ENCODE measurements around the gene PXDC1.

Gene PXDC1

DNA sequence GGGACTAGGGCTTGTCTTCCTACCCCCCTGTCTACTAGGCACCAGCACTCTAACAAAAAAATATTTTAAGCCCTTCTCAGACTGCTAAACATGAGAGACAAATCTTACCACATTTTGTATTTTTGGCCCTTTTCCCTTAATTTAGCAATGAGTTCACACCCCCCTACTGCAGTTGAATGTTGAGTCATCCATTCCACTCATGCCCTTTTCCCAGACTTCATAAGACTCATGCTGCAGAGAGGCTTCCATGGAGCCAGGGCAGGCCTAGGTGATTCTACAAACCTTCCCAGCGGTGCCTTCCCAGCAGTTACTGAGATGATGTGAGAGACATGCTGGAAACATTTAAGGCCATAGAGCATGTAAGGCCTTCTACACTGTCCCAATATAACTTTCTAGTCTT, 53.9 kb downstream of the PXDC1 start:
- H3K4me3 ChIP-seq (ENCODE audit: low read depth, low read length), result no peak overlapping the region
- no peaks in the 10 kb centered on the region for H3K9me3 ChIP-seq
- DNase-seq, result no peak
- no peaks in the 10 kb centered on the region; the same call in 1 of the 2 replicates for H3K27me3 ChIP-seq
- TF ChIP-seq, protein P1, sequence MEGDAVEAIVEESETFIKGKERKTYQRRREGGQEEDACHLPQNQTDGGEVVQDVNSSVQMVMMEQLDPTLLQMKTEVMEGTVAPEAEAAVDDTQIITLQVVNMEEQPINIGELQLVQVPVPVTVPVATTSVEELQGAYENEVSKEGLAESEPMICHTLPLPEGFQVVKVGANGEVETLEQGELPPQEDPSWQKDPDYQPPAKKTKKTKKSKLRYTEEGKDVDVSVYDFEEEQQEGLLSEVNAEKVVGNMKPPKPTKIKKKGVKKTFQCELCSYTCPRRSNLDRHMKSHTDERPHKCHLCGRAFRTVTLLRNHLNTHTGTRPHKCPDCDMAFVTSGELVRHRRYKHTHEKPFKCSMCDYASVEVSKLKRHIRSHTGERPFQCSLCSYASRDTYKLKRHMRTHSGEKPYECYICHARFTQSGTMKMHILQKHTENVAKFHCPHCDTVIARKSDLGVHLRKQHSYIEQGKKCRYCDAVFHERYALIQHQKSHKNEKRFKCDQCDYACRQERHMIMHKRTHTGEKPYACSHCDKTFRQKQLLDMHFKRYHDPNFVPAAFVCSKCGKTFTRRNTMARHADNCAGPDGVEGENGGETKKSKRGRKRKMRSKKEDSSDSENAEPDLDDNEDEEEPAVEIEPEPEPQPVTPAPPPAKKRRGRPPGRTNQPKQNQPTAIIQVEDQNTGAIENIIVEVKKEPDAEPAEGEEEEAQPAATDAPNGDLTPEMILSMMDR (IDR thresholded peaks at IDR 0.05; ENCODE audit: low read depth, low read length), result no peak
- H3K36me3 ChIP-seq, result no peaks in the 10 kb centered on the region
- no peaks in the 10 kb centered on the region for H3K4me1 ChIP-seq

DNA sequence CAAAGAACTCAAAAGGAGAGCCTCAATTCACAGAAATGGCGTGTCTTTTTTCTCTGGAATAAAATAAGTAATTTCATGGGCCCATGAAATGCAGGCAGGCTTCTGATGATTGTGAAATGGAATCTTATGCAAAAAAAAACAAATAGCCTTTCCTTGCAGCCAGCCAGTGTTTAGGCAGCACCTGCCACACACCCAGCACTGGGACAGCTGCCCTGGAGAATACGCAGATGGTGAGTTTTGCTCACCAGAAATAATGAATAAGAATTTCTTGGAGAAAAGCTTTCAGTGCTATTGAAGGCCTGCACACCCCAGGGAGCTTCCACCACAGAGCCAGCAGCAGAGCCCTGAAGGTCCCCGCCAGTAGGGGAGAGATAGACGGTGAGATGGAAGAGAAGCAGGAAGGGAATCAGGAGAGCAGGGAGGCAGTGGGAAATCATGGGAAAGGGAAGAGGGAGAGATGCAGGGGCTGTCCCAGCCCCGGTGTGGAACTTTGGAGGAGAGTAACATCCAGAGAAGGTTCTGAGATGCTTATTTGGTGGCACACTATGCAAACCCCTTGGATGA, 54.9 kb downstream of the PXDC1 start:
- no peak for DNase-seq
- TF ChIP-seq, protein P1 (IDR thresholded peaks at IDR 0.05; ENCODE audit: low read depth, low read length), result no peak

DNA sequence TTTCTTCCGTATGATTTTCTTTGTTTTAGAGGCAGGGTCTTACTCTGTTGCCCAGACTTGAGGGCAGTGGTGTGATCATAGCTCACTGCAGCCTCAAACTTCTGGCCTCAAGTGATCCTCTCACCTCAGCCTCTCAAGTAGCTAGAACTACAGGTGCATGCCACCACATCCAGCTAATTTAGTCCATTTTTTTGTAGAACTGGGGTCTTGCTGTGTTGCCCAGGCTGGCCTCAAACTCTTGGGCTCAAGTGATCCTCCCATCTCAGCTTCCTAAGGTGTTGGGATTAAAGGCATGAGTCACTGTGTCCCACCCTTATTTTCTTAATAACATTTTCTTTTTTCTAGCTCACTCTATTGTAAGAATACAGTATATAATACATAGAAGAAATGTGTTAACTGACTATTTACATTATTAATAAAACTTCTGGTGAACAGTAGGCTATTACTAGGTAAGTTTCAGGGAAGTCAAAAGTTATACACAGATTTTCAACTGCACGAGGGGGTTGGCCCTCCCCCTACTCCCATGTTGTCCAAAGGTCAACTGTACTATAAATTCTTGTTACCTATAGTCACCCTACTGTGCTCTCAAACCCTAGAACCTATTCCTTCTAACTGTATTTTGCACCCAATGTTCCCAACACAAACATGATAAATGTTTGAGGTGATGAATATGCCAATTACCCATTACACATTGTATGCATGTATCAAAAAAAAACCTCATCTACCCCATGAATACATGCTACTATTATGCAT, 56.3 kb downstream of the PXDC1 start:
- Histone ChIP-seq H3K27me3 (no peaks in the 10 kb centered on the region; the same call in 1 of the 2 replicates), H3K9me3 (no peaks in the 10 kb centered on the region), H3K36me3 (no peaks in the 10 kb centered on the region), H3K4me3 (ENCODE audit: low read depth, low read length) (no peak overlapping the region), H3K4me1 (no peaks in the 10 kb centered on the region)
- TF ChIP-seq, protein P1 (IDR thresholded peaks at IDR 0.05; ENCODE audit: low read depth, low read length), result no peak
- DNase-seq, result no peak

More for the DNA sequence above, 54.9 kb downstream of the PXDC1 start:
- H3K9me3 ChIP-seq, result no peaks in the 10 kb centered on the region
- H3K36me3 ChIP-seq, result no peaks in the 10 kb centered on the region
- no peak overlapping the region for H3K4me3 ChIP-seq (ENCODE audit: low read depth, low read length)
- no peaks in the 10 kb centered on the region for H3K4me1 ChIP-seq
- H3K27me3 ChIP-seq, result no peaks in the 10 kb centered on the region; the same call in 1 of the 2 replicates

DNA sequence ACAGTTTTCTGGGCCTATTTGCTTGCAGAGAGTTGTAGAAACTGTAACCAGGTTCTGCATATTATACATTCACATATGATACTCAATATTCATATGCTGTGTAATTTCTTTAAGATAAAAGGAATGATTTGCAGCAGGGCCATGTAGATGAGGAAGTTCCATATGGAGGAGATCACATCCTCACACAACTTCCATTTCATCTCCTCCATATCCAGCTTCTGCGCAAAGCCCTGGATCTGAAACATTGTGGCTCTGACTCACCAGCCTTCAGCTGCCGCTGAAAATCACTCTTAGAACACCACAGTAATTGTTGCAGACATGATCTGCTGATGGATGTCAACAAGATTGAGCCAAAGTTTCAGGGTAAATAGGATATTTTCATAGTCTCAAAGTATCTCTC, 57.7 kb downstream of the PXDC1 start:
- Histone ChIP-seq H3K27me3 (no peaks in the 10 kb centered on the region), H3K4me1 (no peaks in the 10 kb centered on the region), H3K4me3 (ENCODE audit: low read depth, low read length) (no peak overlapping the region), H3K36me3 (no peaks in the 10 kb centered on the region), H3K9me3 (no peaks in the 10 kb centered on the region)
- TF ChIP-seq, protein P1 (IDR thresholded peaks at IDR 0.05; ENCODE audit: low read depth, low read length), result no peak
- DNase-seq, result no peak

DNA sequence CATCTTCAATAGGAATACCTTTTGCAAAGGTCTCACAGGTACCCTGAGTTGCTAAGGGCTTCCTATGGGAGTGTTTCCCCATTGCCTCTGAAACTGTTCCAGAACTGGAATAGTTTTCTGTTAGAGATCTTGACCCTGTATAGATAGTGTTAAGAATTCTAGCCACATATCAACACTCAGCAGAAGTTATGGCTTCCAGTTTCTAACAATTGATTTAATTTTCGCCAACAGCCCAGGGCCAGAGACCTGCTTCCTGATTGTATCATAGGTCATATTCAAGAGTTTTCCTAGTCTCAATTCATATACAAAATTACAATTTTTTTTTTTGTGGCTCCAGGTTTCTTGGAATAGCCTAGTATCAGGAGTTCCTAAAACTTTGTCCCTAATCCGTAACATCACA, 61.0 kb downstream of the PXDC1 start:
- H3K36me3 ChIP-seq, result no peaks in the 10 kb centered on the region

More for the DNA sequence above, 61.0 kb downstream of the PXDC1 start:
- TF ChIP-seq, protein P1 (IDR thresholded peaks at IDR 0.05; ENCODE audit: low read depth, low read length), result no peak
- Histone ChIP-seq H3K27me3 (no peaks in the 10 kb centered on the region; the same call in 1 of the 2 replicates), H3K9me3 (no peaks in the 10 kb centered on the region), H3K4me3 (ENCODE audit: low read depth, low read length) (no peak overlapping the region), H3K4me1 (no peaks in the 10 kb centered on the region)
- no peak for DNase-seq

Data from BE2C (cell line).